Immature natural killer cell (primary cell): ENCODE results near the gene OR2AG1. TPM values are rescaled to one million over a fixed set of nuclear protein-coding genes. Genes with fewer than 3 reads are reported as not detected.

Experiments used
- DNase-seq, 3 donors: peaks; one replicate each; pipeline ENCODE4 v3.0.0; 2022; ENCODE audit warnings: mixed read lengths in 1 of 3
- H3K27ac Mint-ChIP-seq, 6 donors: one replicate each; pipeline ENCODE4 v1.8.0; 2020; ENCODE audit warnings: mixed read lengths in 6 of 6, mild to moderate bottlenecking in 5 of 6, inconsistent platforms in 4 of 6, moderate library complexity in 3 of 6
- H3K27me3 Mint-ChIP-seq, 3 donors: one replicate each; pipeline ENCODE4 v1.8.0; 2020 to 2021; ENCODE audit warnings: low read depth in 3 of 3, mild to moderate bottlenecking in 3 of 3, mixed read lengths in 3 of 3, moderate library complexity in 3 of 3, inconsistent platforms in 1 of 3
- H3K36me3 Mint-ChIP-seq, 3 donors: one replicate each; pipeline ENCODE4 v1.8.0; 2020; ENCODE audit warnings: mixed read lengths in 3 of 3, inconsistent platforms in 2 of 3, mild to moderate bottlenecking in 2 of 3
- H3K4me1 Mint-ChIP-seq, 2 donors: one replicate each; pipeline ENCODE4 v1.8.0; 2020; ENCODE audit warnings: inconsistent platforms in 2 of 2, mild to moderate bottlenecking in 2 of 2, mixed read lengths in 2 of 2, moderate library complexity in 1 of 2
- H3K4me3 Mint-ChIP-seq, 5 donors: one replicate each; pipeline ENCODE4 v1.8.0; 2020; ENCODE audit warnings: mild to moderate bottlenecking in 5 of 5, mixed read lengths in 5 of 5, inconsistent platforms in 3 of 5, moderate library complexity in 3 of 5
- H3K9me3 Mint-ChIP-seq, 6 donors: one replicate each; pipeline ENCODE4 v1.8.0; 2020; ENCODE audit warnings: mild to moderate bottlenecking in 6 of 6, mixed read lengths in 6 of 6, inconsistent platforms in 4 of 6, moderate library complexity in 3 of 6
- polyA plus RNA-seq, 3 donors: library from polyadenylated mRNA; unstranded; fragments of 300-500 nt; fragmentation: Illumina TruSeq; gene quantifications; one replicate each; pipeline ENCODE4 v1.2.3, GENCODE V29; 2021

Gene OR2AG1, protein sequence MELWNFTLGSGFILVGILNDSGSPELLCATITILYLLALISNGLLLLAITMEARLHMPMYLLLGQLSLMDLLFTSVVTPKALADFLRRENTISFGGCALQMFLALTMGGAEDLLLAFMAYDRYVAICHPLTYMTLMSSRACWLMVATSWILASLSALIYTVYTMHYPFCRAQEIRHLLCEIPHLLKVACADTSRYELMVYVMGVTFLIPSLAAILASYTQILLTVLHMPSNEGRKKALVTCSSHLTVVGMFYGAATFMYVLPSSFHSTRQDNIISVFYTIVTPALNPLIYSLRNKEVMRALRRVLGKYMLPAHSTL
- polyA plus RNA-seq = not detected

DNA sequence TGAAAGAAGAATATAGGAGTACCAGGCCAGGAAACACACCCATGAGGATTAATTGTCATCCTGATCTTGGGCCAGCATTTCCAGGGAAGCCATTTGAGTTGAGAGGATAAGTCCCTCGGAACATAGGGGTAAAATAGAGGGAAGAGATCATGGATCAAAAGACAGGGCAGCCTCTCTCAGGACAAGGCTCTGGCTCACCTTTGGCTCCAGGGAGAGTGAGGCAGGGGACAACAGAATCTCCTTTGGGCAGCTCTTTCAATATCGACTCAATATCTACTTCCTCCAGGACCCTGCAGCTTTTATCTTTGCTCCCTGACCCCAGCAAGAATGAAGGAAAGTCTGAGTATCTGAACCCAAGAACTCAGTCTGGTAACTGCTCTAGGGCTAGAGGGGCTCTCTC, at the start of gene OR2AG1:
OR2AG1 (plus strand) TSS at position 301 of the 400 bp plus-strand sequence. CDS start 2,018 bp downstream, outside the sequence.
- Mint-ChIP-seq H3K4me1 (no peaks in the 10 kb centered on the region), H3K27ac (no peak within 1 kb of the TSS), H3K36me3 (no peaks in the 10 kb centered on the region), H3K9me3 (no peaks in the 10 kb centered on the region), H3K27me3 (peaks cover 1 to 7% (median 4%) of the 10 kb centered on the region in 3 donors), H3K4me3 (no peak within 1 kb of the TSS)
- DNase-seq = no peak

DNA sequence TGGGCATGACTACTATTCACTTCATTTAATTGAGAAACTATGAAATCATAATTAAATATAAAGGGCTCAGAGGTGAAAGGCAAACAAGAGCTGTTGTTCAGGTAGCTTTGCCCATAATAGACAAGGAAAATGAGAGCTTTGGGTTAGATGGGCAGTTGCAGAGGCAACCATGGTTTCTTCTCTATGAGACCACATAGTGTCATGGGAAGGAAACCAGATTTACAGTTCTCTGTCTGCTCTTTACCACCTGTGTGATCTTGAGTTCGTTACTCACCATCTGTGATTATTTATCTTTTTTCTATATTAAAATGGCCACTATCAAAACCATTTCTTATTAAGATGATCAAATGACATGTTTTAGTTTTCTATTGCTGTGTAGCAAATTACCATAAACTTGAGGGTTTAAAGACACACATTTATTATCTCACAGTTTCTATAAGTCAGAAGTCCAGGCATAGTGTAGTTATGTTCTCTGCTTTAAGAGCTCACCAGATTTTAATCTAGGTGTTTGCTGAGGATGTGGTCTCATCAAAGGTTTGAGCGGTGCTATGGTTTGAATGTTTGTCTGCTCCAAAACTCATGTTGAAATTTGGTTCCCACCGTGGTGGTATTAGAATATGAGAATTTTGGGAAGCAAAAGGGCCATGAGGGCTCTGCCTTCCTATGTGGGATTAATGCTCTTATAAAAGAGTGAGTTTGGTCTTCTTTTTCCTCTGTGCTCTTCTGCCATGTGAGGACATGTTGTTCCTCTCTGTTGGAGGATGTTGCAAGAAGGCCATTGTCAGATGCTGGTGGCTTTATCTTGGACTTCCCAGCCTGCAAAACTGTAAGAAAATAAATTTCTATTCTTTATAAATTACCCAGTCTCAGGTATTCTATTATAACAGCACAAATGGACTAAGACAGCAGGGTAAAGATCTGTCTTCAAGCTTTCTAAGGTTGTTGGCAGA, 49.2 kb upstream of the OR2AG1 start:
- peaks cover 88 to 98% of the 10 kb centered on the region in 2 donors for H3K4me1 Mint-ChIP-seq
- DNase-seq = peak; percentile 19 to 23 (median 21)
- peaks cover 0 to 20% (median 13%) of the 10 kb centered on the region in 3 donors for H3K36me3 Mint-ChIP-seq
- H3K27me3 Mint-ChIP-seq = no peaks in the 10 kb centered on the region
- H3K4me3 Mint-ChIP-seq = peak overlapping the region in 4 of 5 donors; percentile 38 to 69 (median 47)
- no peaks in the 10 kb centered on the region for H3K9me3 Mint-ChIP-seq
- peak overlapping the region; percentile 50 to 95 (median 80) for H3K27ac Mint-ChIP-seq

DNA sequence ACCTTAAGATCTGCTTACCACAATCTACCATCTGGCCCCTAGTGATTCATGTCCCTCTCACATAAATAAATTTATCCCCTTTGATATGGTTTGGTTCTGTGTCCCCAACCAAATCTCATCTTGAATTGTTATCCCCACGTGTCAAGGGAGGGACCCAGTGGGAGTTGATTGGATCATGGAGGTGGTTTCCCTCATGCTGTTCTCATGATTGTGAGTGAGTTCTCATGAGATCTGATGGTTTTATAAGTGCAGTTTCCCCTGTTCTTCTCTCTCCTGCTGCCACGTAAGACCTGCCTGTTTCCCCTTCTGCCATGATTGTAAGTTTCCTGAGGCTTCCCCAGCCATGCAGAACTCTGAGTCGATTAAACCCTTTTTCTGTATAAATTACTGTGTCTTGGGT, 48.2 kb upstream of the OR2AG1 start:
- Mint-ChIP-seq H3K4me3 (peak overlapping the region in 4 of 5 donors; percentile 18 to 69 (median 38)), H3K27me3 (no peaks in the 10 kb centered on the region), H3K36me3 (peaks cover 1 to 19% (median 13%) of the 10 kb centered on the region in 3 donors), H3K4me1 (peaks cover 88 to 97% of the 10 kb centered on the region in 2 donors), H3K27ac (peak overlapping the region; percentile 50 to 95 (median 80)), H3K9me3 (no peaks in the 10 kb centered on the region)
- no peak for DNase-seq

DNA sequence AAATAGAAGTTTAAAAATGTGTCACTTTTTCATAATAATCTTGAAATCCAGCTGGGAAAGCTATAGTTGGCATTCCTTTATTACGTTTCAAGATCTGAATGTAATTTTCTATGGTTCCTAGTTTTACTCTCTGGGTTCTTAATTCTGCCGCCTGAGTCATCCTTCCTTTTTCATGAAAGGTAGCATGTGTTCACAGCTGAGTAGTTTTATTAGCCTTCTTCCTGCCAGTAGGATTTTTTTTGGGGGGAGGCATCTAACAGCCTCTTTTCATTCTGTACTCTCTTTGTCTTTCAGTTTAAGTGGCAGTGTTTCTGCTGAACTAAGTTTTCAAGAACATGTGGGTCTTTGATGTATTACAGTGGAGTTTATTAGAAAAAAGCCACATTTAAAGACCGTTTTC, 47.5 kb upstream of the OR2AG1 start:
- DNase-seq = no peak
- peaks cover 89 to 97% of the 10 kb centered on the region in 2 donors for H3K4me1 Mint-ChIP-seq
- peak overlapping the region; percentile 50 to 95 (median 80) for H3K27ac Mint-ChIP-seq
- peaks cover 3 to 22% (median 13%) of the 10 kb centered on the region in 3 donors for H3K36me3 Mint-ChIP-seq
- H3K9me3 Mint-ChIP-seq = no peaks in the 10 kb centered on the region
- H3K4me3 Mint-ChIP-seq = peak overlapping the region in 2 of 5 donors; percentile 2 to 42
- peaks cover 0 to 1% (median 0%) of the 10 kb centered on the region in 3 donors for H3K27me3 Mint-ChIP-seq

DNA sequence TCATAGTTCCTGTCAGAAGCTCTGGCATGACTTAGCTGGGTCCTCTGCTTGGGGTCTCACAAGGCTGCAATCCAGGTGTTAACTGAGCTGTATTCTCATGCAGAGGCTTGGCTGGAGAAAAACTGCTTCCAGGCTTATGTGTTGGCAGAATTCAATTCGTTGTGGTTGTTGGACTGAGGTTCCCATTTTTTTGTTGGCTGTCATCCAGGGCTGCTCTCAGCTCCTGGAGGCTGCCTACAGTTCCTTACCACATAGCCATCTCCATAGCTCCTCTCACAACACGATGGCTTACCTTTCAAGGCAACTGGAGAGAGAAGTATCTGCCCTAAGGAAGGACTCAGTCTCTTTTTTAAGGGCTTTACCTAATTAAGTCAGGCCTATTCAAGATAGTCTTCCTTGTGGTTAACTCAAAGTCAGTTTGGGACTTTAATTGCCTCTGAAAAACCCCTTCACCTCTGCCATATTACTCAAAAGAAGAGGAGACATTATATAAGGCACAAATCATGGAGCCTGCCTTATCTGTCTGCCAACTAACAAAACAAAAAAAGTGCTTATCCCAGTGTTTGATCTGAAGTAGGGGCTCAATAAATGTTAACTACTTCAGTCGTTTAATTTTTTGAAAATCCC, 46.2 kb upstream of the OR2AG1 start:
- no peaks in the 10 kb centered on the region for H3K9me3 Mint-ChIP-seq
- H3K27ac Mint-ChIP-seq = peak overlapping the region; percentile 37 to 88 (median 62)
- H3K4me3 Mint-ChIP-seq = peak overlapping the region in 1 of 5 donors; percentile 39
- peaks cover 84 to 88% of the 10 kb centered on the region in 2 donors for H3K4me1 Mint-ChIP-seq
- DNase-seq = no peak
- H3K27me3 Mint-ChIP-seq = peaks cover 0 to 1% (median 0%) of the 10 kb centered on the region in 3 donors
- H3K36me3 Mint-ChIP-seq = peaks cover 7 to 22% (median 17%) of the 10 kb centered on the region in 3 donors

DNA sequence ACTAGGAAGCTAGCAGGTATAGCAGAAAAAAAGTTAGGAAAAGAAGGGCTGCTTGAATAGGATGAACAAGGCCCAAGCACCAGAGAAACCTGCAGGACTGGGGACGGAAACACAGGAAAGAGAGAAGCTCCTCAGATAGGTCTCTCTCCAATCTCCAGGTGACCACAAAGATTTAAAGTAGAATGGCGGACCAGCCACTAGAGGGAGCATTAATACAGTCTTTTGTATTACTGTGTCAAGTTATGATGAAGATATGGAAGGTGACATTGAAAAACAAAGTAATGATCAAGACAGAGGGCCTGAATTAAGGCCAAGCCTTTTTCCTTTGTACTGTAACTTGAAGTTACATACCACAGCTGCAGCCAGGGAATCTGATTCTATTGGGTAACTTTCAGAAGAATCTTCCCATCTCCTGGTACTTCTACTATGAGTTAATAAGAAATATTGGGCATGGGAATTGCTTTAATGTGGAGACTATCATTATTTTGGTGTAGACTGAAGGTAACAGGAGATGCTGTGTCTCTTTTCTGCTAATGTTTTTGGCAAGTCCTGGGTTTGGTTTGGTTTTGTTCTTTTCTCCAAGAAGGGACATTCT, 44.9 kb upstream of the OR2AG1 start:
- H3K4me3 Mint-ChIP-seq = peak overlapping the region; percentile 1 to 67 (median 7)
- peak overlapping the region; percentile 46 to 91 (median 80) for H3K27ac Mint-ChIP-seq
- DNase-seq = peak; percentile 70 to 72 (median 71)
- peaks cover 0 to 1% (median 0%) of the 10 kb centered on the region in 3 donors for H3K27me3 Mint-ChIP-seq
- H3K9me3 Mint-ChIP-seq = no peaks in the 10 kb centered on the region
- peaks cover 72 to 79% of the 10 kb centered on the region in 2 donors for H3K4me1 Mint-ChIP-seq
- H3K36me3 Mint-ChIP-seq = peaks cover 8 to 17% (median 10%) of the 10 kb centered on the region in 3 donors

DNA sequence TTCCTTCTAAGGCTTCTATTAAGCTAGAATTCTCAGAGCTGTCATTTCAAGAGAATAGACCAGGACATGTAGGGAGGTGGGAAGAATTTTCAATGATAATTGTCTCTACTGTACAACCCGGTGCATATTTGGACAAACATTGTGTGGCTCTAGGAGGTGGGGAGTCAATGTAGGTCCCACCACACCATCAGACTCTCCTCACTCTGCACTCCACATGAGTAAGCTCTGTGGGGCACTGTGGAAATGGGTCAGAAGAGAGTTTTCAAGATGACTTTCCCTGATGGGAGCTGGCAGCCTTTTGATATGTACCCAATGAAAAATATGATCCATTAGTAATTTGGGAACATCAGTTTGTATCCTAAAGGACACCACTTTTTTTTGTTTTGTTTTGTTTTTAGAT, 44.2 kb upstream of the OR2AG1 start:
- Mint-ChIP-seq H3K36me3 (peaks cover 4 to 13% (median 10%) of the 10 kb centered on the region in 3 donors), H3K4me3 (peak overlapping the region in 2 of 5 donors; percentile 1 to 67), H3K27me3 (peaks cover 0 to 1% (median 0%) of the 10 kb centered on the region in 3 donors), H3K9me3 (no peaks in the 10 kb centered on the region), H3K27ac (peak overlapping the region; percentile 46 to 91 (median 80)), H3K4me1 (peaks cover 66 to 73% of the 10 kb centered on the region in 2 donors)
- DNase-seq = no peak

DNA sequence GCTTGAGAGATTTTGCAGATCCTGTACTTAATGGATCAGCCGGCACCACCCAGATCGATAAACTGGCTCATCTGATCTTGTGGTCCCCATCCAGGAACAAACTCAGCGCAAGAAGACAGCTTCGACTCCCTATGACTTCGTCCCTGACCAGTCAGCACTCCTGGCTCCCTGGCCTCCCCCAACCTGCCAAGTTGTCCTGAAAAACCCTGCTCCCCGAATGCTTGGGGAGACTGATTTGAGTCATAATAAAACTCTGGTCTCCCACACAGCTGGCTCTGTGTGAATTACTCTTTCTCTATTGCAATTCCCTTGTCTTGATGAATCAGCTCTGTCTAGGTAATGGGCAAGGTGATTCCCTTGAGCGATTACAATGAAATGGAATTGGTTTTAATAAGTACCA, 40.6 kb upstream of the OR2AG1 start:
- Mint-ChIP-seq H3K9me3 (no peaks in the 10 kb centered on the region), H3K27ac (peak overlapping the region in 2 of 6 donors; percentile 85 to 92), H3K36me3 (peaks cover 3 to 13% (median 6%) of the 10 kb centered on the region in 3 donors), H3K4me1 (peaks cover 29 to 36% of the 10 kb centered on the region in 2 donors), H3K4me3 (no peak overlapping the region), H3K27me3 (peaks cover 0 to 1% (median 0%) of the 10 kb centered on the region in 3 donors)
- no peak for DNase-seq

DNA sequence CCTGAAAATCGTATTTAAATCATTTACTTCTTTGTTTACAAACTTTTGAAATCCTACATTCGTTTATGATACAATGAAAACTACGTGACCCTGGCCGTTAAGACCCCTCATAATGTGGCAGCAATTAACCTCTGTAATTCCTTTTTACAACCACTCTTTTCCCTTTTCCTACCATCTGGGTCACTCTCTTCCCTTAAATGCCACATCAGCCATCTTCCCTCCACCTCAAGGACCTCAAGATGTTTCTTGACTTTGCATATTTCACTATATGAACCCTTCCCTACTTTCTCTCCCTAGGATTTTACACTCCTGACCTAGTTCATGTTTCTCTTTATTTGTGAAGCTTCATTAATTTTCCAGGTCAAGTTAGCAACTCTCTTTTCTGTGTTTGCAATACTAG, 37.8 kb upstream of the OR2AG1 start:
- H3K27me3 Mint-ChIP-seq = no peaks in the 10 kb centered on the region
- DNase-seq = no peak
- H3K27ac Mint-ChIP-seq = no peak overlapping the region
- peaks cover 3 to 10% of the 10 kb centered on the region in 2 donors for H3K4me1 Mint-ChIP-seq
- no peaks in the 10 kb centered on the region for H3K9me3 Mint-ChIP-seq
- peaks cover 3 to 10% (median 3%) of the 10 kb centered on the region in 3 donors for H3K36me3 Mint-ChIP-seq
- H3K4me3 Mint-ChIP-seq = no peak overlapping the region

DNA sequence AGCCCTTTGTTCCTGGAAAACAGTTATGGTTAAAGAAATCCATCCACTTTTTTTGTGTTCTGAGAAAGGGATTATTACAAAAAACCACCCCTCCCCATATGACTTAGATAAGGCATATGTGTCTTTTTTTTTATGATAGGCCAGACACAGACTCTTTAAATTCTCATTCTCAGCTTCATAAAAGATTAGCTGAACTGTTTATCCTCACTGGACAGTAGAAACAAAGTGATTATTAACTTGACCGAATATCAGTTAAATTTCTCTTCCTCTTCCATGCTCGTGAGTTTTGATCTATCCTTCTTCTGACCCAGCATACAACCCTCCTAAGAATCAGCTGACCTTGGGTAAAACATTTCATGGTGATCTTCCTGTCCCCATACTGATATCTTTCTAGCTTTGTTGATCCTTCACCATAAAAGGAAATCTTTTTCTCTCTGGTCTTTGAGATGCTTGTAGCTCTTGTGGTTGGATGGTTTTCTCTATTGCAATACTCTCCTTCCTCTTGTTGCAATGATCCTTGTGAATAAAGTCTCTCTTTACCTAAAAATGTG, 37.3 kb upstream of the OR2AG1 start:
- H3K4me1 Mint-ChIP-seq = peaks cover 0 to 5% of the 10 kb centered on the region in 2 donors
- no peaks in the 10 kb centered on the region for H3K27me3 Mint-ChIP-seq
- H3K36me3 Mint-ChIP-seq = peaks cover 3 to 10% (median 3%) of the 10 kb centered on the region in 3 donors
- DNase-seq = peak; percentile 24 to 34 (median 25)
- H3K27ac Mint-ChIP-seq = no peak overlapping the region
- H3K4me3 Mint-ChIP-seq = no peak overlapping the region
- H3K9me3 Mint-ChIP-seq = no peaks in the 10 kb centered on the region

DNA sequence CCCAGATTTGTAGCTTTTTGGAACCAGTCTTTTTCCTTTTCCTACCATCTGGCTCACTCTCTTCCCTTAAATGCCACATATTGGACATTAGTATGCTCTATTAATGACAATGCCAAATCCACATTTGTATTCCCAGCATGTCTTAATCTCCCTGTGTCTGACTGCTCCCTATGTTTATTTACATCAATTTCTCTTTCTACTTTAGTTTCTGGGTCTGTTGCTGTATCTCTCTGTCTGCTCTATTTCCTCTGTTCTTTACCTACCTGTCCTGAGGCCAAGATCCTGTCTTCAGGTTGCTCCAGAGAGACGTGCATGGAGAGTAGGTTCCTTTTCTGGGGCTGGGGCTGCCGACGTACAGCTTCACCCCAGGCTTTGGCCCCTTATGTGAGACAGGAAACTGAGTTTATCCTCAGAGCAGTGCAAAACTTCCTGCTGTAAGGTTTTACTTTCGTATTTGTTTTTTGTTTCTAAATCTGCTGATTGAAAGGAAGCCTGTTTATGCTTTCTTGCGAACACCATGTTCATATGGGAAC, 36.7 kb upstream of the OR2AG1 start:
- Mint-ChIP-seq H3K27me3 (no peaks in the 10 kb centered on the region), H3K4me3 (no peak overlapping the region), H3K36me3 (peaks cover 0 to 6% (median 0%) of the 10 kb centered on the region in 3 donors), H3K9me3 (no peaks in the 10 kb centered on the region), H3K27ac (no peak overlapping the region), H3K4me1 (no peaks in the 10 kb centered on the region)
- peak; percentile 63 to 69 (median 65) for DNase-seq

DNA sequence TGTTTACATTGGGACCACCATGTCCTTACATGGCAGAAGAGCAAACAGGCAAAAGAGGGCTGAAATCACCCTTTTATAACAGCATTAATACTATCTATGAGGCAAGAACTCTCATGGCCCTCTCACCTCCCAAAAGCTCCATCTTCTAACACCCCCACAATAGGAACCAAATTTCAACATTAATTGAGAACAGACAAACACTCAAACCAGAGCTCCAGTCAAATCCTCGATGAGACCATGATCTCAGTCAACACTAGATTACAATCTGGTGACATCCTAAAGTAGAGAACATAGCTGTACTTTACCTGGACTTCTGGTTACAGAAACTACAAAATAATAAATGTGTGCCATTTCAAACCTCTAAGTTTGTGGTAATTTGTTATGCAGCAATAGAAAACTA, 36.2 kb upstream of the OR2AG1 start:
- no peak overlapping the region for H3K27ac Mint-ChIP-seq
- DNase-seq = no peak
- peaks cover 0 to 6% (median 0%) of the 10 kb centered on the region in 3 donors for H3K36me3 Mint-ChIP-seq
- H3K4me3 Mint-ChIP-seq = no peak overlapping the region
- H3K9me3 Mint-ChIP-seq = no peaks in the 10 kb centered on the region
- H3K27me3 Mint-ChIP-seq = no peaks in the 10 kb centered on the region
- H3K4me1 Mint-ChIP-seq = no peaks in the 10 kb centered on the region
